ELR (cell line): ENCODE measurements around the gene KIAA1210.

Experiments
- DNase-seq: peaks from one replicate; pipeline ENCODE4 v3.0.0-alpha.2; 2015; ENCODE audit warnings: low read depth

The KIAA1210 gene

DNA sequence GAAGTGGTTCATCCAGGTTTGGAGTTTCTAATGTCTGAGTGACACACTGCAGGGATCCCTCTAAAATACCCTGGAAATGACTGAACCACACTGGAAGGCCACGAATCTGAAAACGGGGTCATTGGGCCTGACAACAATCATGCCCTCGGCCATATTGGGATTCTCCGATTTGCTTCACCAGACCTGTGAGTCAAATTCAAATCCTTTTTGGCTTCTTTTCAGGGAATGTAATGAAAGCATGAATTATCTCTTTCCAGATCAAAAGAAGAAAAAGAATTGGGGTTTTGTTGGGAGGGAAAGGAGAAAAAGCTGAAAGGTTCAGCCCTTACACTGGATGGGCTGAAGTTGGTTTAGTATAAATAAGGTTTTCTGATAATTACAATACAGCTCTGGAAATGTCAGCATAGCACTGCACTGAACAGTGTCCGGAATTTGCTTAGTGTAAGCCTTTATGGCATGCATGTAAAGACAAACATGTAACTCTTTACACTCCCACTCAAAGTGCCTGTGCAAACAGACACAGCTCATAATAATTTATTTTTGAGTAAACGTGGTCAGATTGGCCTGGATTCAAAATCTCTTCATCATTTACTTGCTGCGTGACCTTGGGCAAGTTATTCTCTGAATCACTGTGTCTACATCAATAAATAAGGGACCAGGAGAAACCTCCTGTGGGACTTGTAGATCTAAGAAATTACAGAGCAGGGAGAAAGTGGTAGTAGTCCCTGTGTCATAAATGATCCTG lies 33.4 kb downstream of the KIAA1210 start:
- no peak for DNase-seq

DNA sequence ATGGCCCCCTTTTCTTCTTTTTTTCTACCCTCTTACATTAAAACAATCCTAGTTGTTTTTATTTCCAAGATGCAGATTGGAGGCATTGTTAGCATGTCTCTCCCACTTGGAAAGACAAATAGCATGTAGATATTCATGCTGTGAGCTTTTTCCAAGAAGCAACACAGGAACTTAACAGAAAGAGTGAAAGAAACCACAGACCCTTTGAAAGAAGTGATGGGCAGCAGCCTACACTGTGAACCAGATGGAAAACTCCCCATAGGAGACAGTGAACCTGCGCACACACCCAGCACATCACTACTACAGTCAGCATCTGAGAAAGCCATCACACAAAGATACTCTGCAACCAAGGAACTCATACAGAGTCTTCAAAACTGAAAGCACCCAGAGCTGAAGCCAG lies 37.0 kb downstream of the KIAA1210 start:
- no peak for DNase-seq

DNA sequence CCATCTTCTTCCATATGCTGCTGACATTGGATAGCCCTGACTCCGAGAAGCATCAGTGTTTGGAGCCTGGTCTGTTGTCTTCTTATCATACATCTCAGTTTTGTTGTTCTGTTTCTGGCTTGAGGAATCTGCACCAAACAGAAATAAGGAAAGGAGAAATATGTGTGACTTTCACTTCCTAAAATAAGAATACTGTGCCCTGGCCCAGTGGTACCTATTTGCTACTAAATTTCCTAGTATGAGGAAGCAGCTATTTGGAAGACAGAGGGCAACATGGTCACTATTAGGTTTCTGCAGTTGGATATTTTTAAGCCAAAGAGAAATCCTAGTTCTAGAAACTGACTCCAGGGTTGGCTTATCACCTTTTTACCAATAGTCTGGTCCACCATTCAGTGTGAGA lies 38.0 kb downstream of the KIAA1210 start:
- DNase-seq: no peak

DNA sequence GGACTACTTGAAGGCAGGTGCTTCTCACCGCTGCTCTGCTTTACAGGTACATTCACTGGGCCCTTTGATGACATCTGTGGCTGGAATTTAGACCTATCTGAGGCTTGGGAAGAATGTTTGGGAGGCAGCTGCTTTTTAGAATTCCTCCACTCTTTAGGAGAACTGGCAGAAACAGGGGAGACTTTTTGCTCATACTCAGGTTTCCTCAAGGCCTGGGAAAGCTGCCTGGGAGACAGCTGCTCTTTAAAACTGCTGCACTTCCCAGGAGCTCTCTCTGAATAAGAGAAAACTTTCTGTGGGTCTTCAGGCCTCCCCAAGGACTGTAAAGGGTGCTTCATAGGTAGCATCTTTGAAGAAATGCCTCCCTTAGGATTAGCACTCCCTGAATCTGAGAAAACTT lies 40.5 kb downstream of the KIAA1210 start:
- DNase-seq: no peak

DNA sequence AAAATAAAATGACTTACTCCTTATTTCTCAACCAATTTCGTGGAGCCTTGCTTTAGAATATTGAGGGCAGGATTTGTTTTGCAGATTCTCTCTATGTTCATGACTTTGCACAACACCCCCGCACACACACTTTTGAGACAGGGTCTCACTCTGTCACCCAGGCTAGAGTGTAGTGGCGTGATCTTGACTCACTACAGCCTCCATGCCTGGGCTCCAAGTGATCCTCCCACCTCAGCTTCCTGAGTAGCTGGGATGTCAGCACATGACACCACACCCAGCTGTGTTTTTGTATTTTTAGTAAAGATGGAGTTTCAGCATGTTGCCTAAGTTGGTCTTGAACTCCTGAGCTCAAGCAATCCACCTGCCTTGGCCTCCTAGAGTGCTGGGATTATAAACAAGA lies 42.8 kb downstream of the KIAA1210 start:
- no peak for DNase-seq

DNA sequence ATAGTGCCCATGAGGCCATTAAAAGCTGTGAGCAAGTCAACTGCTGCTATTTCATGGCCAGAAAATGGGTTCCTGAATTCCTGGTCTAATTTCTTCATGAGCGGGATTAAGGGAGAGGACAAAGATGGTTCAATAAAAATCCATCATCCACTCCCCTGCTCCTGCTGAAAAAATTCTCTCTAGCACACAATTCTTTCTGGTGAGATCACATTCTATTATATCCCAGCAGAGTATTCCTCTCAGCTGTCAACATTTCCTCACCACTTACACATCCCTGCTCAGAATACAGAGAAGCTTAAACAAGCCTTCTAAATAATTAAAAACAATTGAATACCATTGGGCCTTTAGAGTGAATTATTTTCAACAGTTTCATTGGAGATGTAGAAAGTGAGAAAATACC lies 45.3 kb downstream of the KIAA1210 start:
- no peak for DNase-seq

DNA sequence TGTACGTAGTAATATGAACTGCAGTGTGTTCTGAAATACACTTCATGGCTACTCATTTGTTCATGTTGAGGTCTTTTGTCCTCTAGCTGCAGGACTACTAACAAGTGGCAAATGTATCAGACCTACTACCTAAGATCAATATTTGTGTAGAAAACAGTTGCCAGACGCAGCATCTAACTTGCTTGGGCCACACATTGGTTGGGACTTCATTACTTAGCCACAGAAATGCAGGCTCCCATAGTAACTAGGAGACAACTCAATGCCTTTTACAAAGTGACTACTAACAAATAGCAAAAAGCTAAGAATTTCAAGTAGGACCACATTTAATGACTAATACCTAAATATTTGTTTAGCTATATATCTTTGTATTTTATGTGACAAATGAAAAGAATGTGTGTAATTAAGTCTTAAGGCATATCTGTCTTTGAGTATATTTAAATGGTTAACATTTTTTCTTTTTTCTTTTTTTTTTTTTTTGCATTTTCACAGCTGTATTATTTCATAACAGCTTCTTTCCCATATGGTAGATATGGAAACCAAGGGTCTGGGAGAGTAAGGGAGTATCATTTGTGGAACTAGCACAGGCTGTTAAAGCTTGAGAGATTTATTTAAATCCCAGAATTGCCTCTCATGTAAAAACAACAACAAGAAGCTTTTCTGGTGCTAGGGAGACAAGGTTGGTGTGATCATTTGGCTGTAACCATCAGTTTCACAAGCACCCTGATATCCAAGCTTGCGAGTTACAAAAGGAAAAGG lies 52.2 kb downstream of the KIAA1210 start:
- no peak for DNase-seq

DNA sequence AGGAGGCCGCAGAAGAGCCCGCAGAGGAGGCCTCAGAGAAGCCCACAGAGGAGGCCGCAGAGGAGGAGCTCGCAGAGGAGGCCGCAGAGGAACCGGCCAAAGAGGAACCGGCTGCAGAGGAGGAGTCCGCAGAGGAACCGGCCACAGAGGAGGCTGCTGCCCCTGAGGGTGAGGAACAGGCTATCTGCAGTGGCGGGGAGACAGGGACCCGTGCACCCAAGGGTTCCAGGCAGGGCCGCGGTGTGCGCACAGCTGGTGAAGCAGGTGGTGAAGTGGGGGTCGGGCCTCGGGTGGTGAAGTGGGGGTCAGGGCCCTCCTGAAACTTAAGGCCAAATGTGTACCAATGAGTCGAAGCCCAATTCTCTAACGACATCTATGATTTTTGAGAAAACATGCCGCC lies 53.7 kb downstream of the KIAA1210 start:
- DNase-seq: no peak

DNA sequence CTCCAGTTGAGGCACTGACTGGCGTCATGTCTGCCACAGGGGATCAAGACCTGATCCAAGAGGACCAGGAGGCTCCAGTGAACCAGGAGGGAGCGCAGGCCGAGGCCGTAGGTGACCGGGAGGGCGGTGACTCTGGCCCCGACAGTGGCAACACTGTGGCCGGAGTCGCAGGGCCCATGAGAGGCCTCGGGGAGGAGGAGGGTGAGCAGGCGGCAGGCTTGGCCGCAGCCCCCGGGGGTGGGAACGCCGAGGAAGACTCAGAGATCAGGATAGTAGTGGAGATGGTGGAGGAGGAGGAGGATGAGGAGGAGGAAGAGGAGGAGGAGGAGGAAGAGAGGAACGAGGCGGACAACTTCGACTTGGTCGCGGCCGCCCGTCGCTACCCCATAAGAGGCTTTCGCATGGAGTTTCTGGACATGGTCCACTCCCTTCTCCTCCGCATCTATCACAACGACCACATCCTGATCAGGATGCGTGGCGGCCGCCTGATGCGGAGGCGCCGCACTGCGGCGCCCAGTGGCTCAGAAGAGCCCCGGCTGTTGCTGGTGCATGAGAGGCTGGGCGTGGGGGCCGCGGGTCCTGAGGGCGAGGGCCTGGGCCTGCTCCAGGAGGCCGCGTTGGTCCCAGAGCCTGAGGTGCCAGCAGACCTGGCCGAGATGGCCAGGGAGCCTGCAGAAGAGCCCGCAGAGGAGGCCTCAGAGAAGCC lies 54.3 kb downstream of the KIAA1210 start:
- DNase-seq: no peak

DNA sequence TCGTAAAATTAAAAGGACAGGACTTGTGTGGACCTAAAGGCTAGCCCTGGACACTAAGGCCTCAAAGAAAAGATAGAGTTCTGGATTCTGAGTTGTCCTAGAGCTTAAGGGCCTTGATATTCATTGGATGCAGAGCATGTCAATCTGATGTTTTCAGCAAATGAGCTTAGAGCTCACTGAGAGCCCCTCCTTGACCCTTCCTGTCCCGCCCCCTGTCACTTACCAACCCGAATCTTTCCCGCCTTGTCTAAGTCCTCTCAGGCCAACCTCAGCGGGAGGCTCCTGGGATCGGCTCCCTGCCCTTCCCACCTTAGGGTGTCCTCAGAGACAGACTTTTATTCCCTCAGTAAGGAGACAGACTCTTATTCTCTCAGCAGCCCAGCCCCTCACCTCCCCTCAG lies 54.9 kb downstream of the KIAA1210 start, which contains the start of gene CT47C1:
Gene CT47C1 (plus strand): TSS at position 250 of the 400 bp plus-strand sequence. CDS start 233 bp downstream, outside the sequence.
- DNase-seq: no peak

DNA sequence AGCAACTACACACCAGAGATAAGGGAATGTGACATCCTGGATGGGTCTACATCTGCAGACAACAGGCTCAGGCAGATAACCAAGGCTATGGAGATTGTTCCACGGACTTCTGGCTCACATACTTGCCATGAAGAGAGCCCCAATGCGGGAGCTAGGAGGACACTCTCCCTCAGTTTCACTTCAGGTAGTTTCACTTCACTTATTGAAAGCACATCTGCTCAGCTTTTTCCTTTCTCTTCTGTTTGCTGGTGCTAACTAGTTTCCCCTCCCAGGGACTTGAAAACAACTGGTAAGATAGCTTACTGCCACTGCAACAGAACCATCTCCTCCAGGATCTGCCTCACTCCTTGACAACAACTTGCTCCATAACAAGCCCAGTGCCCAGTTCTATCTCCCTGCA lies 56.2 kb downstream of the KIAA1210 start:
- no peak for DNase-seq

DNA sequence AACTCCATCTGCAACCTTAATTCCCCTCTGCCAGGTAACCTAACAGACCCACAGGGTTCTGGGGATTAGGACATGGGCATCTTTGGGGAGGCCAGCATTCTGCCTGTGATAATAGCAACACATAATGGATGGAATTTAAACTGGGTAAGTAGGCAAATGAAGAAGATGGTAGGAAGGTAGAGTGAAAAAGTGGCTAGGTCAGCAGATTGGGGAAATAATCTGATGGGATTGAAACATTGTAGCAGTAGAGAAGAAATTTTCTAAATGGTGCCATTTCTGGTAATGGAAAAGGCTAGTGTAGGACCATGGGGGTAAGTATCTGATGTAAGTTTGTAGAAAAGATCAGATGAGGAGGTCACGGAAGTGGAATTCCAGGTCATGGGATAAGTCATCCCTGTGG lies 57.9 kb downstream of the KIAA1210 start:
- no peak for DNase-seq

DNA sequence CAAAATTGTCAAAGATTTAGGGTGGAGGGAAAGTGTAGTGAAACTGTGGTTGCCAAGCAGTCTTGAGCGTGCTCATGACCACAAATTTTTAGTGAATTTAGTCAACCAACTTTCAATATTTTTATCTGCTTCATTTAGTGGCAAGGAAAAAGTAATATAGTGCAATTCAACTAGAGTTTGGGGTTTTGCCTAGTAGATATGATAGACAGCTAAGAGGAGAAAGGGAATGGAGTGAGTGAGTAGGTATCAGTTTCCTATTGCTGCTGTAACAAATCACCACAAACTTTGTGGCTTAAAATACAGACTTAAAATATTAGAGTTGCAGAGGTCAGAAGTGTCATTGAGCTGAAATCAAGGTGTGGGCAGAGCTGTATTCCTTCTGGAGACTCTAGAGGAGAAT lies 58.5 kb downstream of the KIAA1210 start:
- DNase-seq: no peak

DNA sequence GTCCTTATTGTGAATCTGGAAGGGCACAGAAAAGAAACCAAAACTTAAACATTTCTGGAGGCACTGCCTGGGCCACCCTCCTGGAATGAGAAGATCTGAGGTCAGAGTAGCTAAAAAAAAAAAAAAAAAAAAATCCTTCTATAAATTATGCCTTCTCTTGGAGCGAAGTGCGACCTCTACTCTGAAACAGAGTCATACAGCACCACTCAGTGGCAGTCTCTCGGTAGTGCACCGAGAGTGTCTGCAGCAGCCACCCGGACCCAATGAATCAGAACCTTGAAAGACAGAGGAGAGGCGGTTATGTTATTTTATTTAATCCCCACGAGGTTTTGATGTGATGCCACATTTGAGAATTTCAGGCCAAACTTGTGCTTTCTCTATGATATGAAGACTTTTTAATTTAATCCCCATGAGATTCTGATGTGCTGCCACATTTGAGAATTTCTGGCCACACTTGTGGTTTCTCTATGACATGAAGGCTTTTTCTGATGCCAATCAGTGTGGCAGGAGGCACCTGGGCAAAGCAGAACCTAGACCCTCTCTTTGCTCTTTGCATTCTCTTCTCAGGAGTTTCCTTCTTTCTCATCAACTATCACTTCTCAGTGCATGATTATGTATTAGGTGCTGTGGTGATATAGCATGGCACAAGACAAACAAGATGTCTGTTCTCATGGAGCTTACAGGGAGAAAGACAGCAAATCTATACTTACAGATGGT lies 60.4 kb downstream of the KIAA1210 start:
- DNase-seq: peak; percentile 67

DNA sequence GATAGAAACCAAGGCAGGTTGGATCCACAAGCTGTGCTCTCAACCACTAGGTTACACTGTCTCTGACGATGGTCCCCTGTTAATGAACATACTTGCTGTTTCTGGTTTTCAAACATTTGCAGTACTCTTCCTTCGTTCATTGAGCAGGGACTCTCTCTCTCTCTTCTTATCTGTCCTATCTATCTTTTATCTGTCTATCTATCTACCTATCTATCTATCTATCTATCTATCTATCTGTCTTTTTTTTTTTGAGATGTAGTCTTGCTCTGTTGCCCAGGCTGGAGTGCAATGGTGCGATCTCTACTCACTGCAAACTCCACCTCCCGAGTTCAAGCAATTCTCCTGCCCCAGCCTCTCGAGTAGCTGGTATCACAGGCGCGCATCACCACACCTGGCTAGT lies 64.2 kb downstream of the KIAA1210 start:
- no peak for DNase-seq

DNA sequence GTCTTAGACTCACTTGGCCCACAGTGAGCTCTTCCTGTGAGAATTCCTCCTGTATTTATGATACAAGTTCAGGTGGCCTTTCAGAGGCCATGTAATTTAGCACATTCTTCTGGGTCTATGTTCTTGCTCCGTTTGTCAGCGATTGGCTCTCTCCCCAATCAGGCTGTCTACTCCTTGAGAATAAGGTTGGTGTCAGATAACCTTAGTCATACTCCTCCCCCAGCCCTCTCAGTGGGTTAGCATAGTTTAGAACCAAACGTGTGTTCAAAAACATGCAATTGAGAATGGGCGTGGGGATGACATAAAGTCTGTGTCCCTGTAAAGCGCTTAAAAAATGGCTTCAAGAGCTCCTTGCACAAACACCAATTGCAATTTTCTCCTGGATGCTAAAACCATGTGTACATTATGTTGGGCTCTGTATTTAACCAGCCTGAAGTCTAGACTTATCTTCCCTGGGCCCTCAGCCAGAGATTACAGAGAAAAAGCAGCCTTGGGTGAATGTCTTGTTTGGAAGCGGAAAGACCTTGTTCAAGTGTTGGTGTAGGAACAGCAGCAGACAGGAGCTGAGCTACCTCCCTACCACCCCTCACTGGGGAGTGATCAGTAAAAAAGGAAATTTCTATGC lies 64.8 kb downstream of the KIAA1210 start:
- no peak for DNase-seq

DNA sequence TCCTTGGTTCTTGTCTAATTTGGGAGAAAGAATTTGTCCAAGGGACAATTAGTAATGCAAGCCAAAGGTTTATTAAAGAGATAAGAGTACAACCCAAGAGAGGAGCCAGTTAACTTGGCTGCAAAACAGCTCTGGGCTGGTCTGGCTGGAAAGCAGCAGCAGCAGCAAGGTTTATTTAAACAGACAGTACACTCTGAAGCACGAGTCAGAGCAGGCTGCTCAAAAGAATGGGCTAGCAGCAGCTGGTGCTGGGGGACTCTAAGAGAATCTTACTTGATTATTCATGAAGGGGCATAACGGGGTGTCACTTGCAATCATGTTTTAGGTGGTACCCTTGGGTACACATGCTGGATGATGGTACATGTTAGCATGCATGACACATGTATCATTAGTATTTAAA lies 71.9 kb downstream of the KIAA1210 start:
- no peak for DNase-seq

DNA sequence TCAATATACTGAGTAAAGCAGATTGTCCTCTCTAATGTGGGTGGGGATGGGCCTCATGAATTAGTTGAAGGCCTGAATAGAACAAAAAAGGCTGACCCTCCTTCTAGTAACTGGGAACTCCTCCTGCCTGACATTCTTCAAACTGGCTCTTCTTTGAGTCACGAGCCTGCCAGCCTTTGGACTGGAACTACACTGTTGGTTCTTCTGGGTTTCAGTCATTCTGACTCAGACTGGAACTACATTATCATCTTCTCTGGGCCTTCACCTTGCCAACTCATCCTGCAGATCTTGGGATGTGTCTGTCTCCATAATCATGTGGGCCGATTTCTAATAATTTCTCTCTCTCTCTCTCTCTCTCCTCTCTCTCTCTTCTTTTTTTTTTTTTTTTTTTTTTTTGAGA lies 81.7 kb downstream of the KIAA1210 start:
- peak; percentile 12 for DNase-seq

DNA sequence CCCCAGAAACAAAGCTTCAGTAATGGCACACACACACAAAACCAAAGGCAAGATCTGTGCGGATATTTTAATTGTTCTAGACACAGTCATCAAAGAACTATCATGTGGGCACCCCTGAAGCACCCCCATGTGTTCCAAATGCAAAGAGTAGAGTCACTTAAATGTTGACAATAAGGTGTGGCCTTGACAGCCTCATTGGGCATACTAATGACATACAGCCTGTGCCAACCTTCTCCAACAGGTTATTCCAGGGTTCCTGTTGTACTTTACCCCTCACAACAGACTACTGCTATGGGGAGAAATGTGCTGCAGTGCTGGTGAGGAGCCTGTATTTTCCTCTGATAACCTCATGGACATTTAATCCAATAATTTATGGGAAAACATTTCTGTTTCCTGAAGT lies 84.6 kb downstream of the KIAA1210 start:
- DNase-seq: no peak

DNA sequence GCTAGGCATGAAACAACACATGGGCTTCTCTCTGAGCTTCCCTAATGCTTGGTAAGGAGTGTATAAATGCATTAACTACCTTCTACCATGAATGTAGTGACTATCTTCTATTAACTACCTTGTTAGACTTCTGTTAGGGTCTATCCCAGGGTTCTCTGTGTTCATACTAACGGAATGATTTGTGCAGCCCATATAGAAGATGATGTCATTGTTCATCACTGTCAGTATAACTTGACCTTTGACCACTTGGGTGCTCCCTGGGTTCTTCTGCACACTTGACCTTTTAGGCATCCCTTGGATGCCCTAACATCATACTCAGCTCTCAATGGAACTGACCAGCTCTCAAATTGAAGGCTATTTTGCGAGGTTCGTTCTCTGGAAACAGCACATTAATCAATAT lies 85.6 kb downstream of the KIAA1210 start:
- no peak for DNase-seq

DNA sequence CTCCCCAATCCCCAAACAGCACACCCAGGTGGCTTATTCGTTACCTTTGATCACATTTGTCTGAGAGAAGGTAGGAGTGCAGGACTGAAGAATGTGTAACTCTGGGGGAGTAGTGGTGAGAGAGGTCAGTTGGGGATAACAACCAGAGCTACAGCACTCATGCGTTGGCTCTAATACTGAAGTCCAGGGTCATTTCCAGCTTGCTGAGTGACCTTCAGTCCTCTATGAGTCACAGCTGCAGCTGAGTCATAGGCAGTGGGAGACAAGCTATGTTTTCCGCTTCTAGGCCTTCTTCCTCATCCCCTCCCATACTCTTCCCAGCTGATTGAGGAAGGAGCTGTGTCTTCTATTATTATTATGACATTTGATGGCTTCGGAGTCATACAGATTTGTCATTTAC lies 86.4 kb downstream of the KIAA1210 start:
- DNase-seq: peak; percentile 84

DNA sequence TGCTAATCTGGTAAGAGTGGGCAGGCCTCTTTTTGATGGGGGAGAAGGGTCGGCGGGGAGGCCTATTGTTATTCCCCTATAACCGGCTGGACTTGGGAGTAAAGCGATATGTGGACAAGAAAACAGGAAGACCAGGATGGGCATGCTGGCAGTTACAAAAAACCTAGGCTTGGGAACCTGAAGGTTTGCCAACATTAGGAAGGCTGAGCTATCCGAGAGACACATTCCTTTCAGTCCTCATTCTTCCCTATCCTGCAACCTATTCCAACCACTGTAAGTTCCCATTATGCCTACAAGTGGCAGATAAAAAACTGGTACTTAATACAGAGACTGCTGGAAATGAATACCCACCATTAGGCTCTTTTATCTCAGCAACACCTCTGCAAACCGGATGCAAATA lies 87.2 kb downstream of the KIAA1210 start:
- no peak for DNase-seq
